Endothelial cell of umbilical vein (primary cell): ENCODE results near the gene HSPB6. TPM values are rescaled to one million over a fixed set of nuclear protein-coding genes. Genes with fewer than 3 reads are reported as not detected.

Experiments used
- BruUV-seq: library from RNA; stranded (reverse); fragments of 400-500 nt; replicated peaks from 2 replicates; lab custom pipeline; 2021; lab: Mats Ljungman, UMichigan
- CTCF ChIA-PET: fragments of 300-600, 350-600 bp; sonication (Branson Sonifier 250); formaldehyde crosslinking; loops from one replicate; lab custom pipeline; 2021; ENCODE audit warnings: antibody characterized with exemption, inconsistent platforms; lab: Charles Lee
- POLR2A ChIA-PET: fragments of 300-600, 350-600 bp; sonication (Branson Sonifier 250); formaldehyde crosslinking; loops from one replicate; lab custom pipeline; 2021; ENCODE audit warnings: antibody characterized with exemption, inconsistent platforms; lab: Charles Lee
- DNase-seq: peaks from one replicate; pipeline ENCODE4 v3.0.0-alpha.2; 2011; ENCODE audit warnings: low read depth, low spot score
- FAIRE-seq: peaks from 2 replicates; lab custom pipeline; 2011; peaks lifted over from hg19 to GRCh38; lab: Jason Lieb, UNC
- H2AFZ ChIP-seq: 2 replicates; pipeline ENCODE4 v1.6.0; 2012; ENCODE audit warnings: low read depth, low read length, control low read depth, inconsistent platforms
- H3K27ac ChIP-seq: 2 replicates; pipeline ENCODE4 v1.5.1; 2011; ENCODE audit warnings: low read depth, mild to moderate bottlenecking, control low read depth, low read length, moderate library complexity; ENCODE audit not compliant: insufficient read depth
- H3K27me3 ChIP-seq, 2 experiments: 2 replicates each; pipeline versions ENCODE4 v1.6.0 to v1.6.1; 2011; ENCODE audit warnings: low read length in 2 of 2, mixed read lengths in 1 of 2; ENCODE audit not compliant: control insufficient read depth in 2 of 2, insufficient read depth in 2 of 2
- H3K36me3 ChIP-seq, 2 experiments: 2 replicates in 1 of 2; 3 replicates in 1 of 2; pipeline ENCODE4 v1.5.1; 2011; ENCODE audit warnings: low read length in 2 of 2, mild to moderate bottlenecking in 1 of 2, moderate library complexity in 1 of 2; ENCODE audit not compliant: control insufficient read depth in 2 of 2, insufficient read depth in 2 of 2; ENCODE audit errors: extremely low read depth in 1 of 2
- H3K4me1 ChIP-seq: 3 replicates; pipeline ENCODE4 v1.5.1; 2011; ENCODE audit warnings: mild to moderate bottlenecking, low read length; ENCODE audit not compliant: control insufficient read depth, insufficient read depth; ENCODE audit errors: extremely low read depth
- H3K4me2 ChIP-seq: 2 replicates; pipeline ENCODE4 v1.6.1; 2011; ENCODE audit warnings: low read length, control low read depth, mixed read lengths; ENCODE audit not compliant: insufficient read depth
- H3K4me3 ChIP-seq, 3 experiments: fragments of 200-600 bp in 1 of 3; sonication (generic), shearing (Covaris generic) in 1 of 3; replicated peaks in 1 of 3; 2 replicates each; pipeline ENCODE4 v1.5.1; 2011 to 2016; ENCODE audit warnings: control low read depth in 3 of 3, low read length in 3 of 3, mild to moderate bottlenecking in 2 of 3, inconsistent platforms in 1 of 3, low read depth in 1 of 3, moderate library complexity in 1 of 3; ENCODE audit not compliant: insufficient read depth in 1 of 3
- H3K79me2 ChIP-seq: 2 replicates; pipeline ENCODE4 v1.6.0; 2012; ENCODE audit warnings: low read length, inconsistent platforms; ENCODE audit not compliant: control insufficient read depth, insufficient read depth
- H3K9ac ChIP-seq: replicated peaks from 2 replicates; pipeline ENCODE3; 2011; ENCODE audit warnings: low read length, control low read depth; ENCODE audit not compliant: insufficient read depth; ENCODE audit errors: extremely low read depth
- H3K9me1 ChIP-seq: replicated peaks from 3 replicates; pipeline ENCODE4 v1.6.0; 2011; ENCODE audit warnings: mild to moderate bottlenecking, low read length; ENCODE audit not compliant: control insufficient read depth, insufficient read depth; ENCODE audit errors: extremely low read depth
- H3K9me3 ChIP-seq: replicated peaks from 2 replicates; pipeline ENCODE4 v1.5.1; 2012; ENCODE audit warnings: low read length, inconsistent platforms; ENCODE audit not compliant: control insufficient read depth, insufficient read depth
- H4K20me1 ChIP-seq: replicated peaks from 2 replicates; pipeline ENCODE3; 2011; ENCODE audit warnings: mild to moderate bottlenecking, low read length; ENCODE audit not compliant: control insufficient read depth, insufficient read depth; ENCODE audit errors: extremely low read depth
- CTCF ChIP-seq, 2 donors: IDR thresholded peaks; 1 replicate in 1 of 2; 2 replicates in 1 of 2; pipeline ENCODE4 v1.5.1; 2011; ENCODE audit warnings: low read length in 2 of 2, mild to moderate bottlenecking in 2 of 2, moderate library complexity in 2 of 2, control low read depth in 1 of 2, inconsistent platforms in 1 of 2, low read depth in 1 of 2; ENCODE audit not compliant: insufficient read depth in 1 of 2; ENCODE audit errors: extremely low read depth in 1 of 2
- EZH2 ChIP-seq: IDR thresholded peaks from 2 replicates; pipeline ENCODE4 v1.6.1; 2012; ENCODE audit warnings: borderline replicate concordance, low read depth, mild to moderate bottlenecking, moderate library complexity, low read length, inconsistent platforms; ENCODE audit not compliant: severe bottlenecking
- GATA2 ChIP-seq: IDR thresholded peaks from 2 replicates; pipeline ENCODE4 v1.7.0; 2011; ENCODE audit warnings: low read depth, mild to moderate bottlenecking, moderate library complexity, mixed read lengths, low read length; ENCODE audit not compliant: insufficient read length, insufficient read depth
- POLR2A ChIP-seq: IDR thresholded peaks from 2 replicates; pipeline ENCODE4 v1.6.1; 2012; ENCODE audit warnings: low read depth, mild to moderate bottlenecking, control low read depth, low read length
- dilution Hi-C: fragments of 300-500 bp; cut with MboI; formaldehyde crosslinking; loops from one replicate; pipeline ENCODE4 v1.15.0; 2019; ENCODE audit warnings: low sequenced_read_pairs; ENCODE audit not compliant: extremely low pct_ligation_motif_present
- intact Hi-C: fragments of 100-400 bp; cut with micrococcal nuclease; formaldehyde crosslinking; loops from one replicate; pipeline ENCODE4 v1.10.0; 2022
- polyA plus RNA-seq, 4 experiments: library from polyadenylated mRNA; depleted of rRNA in 3 of 4; stranded (reverse) in 3 of 4; unstranded in 1 of 4; fragments of >200 nt; gene quantifications; 2 replicates each; pipeline versions ENCODE4 v1.2.1 to v1.2.3, GENCODE V29; 2011 to 2012; ENCODE audit warnings: missing spikeins in 1 of 4
- total RNA-seq: library from RNA; stranded (reverse); gene quantifications from 2 replicates; pipeline ENCODE4 v1.2.3, GENCODE V29; 2021

Gene HSPB6
- total and polyA plus RNA-seq, 2 donors (not counting 3 experiments of a cell fraction or from before 2014, with no cell fraction given), result 3.4 to 6.2 TPM

GRCh38 chr19:35729021-35729420 lies 27.8 kb downstream of the HSPB6 start:
- no peak overlapping the region for H3K9ac ChIP-seq
- FAIRE-seq, result no peak
- H3K4me1 ChIP-seq, result no peaks in the 10 kb centered on the region
- dilution Hi-C loops, result no loop called here
- BruUV-seq, result no TSS peak
- no peaks in the 10 kb centered on the region for H4K20me1 ChIP-seq
- H3K27ac ChIP-seq, result no peak overlapping the region
- no peaks in the 10 kb centered on the region for H3K27me3 ChIP-seq
- H3K9me3 ChIP-seq, result no peaks in the 10 kb centered on the region
- H2AFZ ChIP-seq, result no peak overlapping the region
- no peak overlapping the region for H3K4me2 ChIP-seq
- intact Hi-C loops, result no loop called here
- no peak for DNase-seq
- ChIA-PET POLR2A (no interaction called here), CTCF (interaction anchor here (0.8 kb wide), 1 partner anchor 12 kb away, joined by 3 read pairs; no protein-coding TSS in a partner anchor)
- H3K36me3 ChIP-seq, result peaks cover 26 to 78% of the 10 kb centered on the region in 2 experiments
- H3K4me3 ChIP-seq, result no peak overlapping the region
- no peak for TF ChIP-seq POLR2A
- no peak for TF ChIP-seq GATA2
- TF ChIP-seq CTCF (IDR thresholded peaks at IDR 0.05; ENCODE audit: extremely low read depth in 1 of 2, insufficient read depth in 1 of 2, low read depth in 1 of 2, low read length in 2 of 2), result no peak
- no peaks in the 10 kb centered on the region for H3K79me2 ChIP-seq
- no peaks in the 10 kb centered on the region for H3K9me1 ChIP-seq

- H3K4me2 ChIP-seq, result no peak overlapping the region
- H3K27ac ChIP-seq, result no peak overlapping the region
- no peaks in the 10 kb centered on the region for H3K4me1 ChIP-seq
- H3K36me3 ChIP-seq, result peaks cover 26 to 82% of the 10 kb centered on the region in 2 experiments
- CTCF ChIA-PET, result interaction anchor here (0.8 to 1.6 kb wide), 2 partner anchors 12 to 13 kb away, joined by 3 read pairs; no protein-coding TSS in a partner anchor
- no peak for TF ChIP-seq CTCF (IDR thresholded peaks at IDR 0.05; ENCODE audit: extremely low read depth in 1 of 2, insufficient read depth in 1 of 2, low read depth in 1 of 2, low read length in 2 of 2)
- no peak for TF ChIP-seq POLR2A
- no peak for TF ChIP-seq EZH2
- no peaks in the 10 kb centered on the region for H3K79me2 ChIP-seq
- DNase-seq (no peak), FAIRE-seq (no peak)
- no peak overlapping the region for H3K4me3 ChIP-seq
- no peaks in the 10 kb centered on the region for H3K9me3 ChIP-seq
- BruUV-seq, result no TSS peak
- H3K9me1 ChIP-seq, result no peaks in the 10 kb centered on the region
- H4K20me1 ChIP-seq, result no peaks in the 10 kb centered on the region
- no peaks in the 10 kb centered on the region for H3K27me3 ChIP-seq
- no peak overlapping the region for H2AFZ ChIP-seq
- H3K9ac ChIP-seq, result no peak overlapping the region
- POLR2A ChIA-PET, result no interaction called here
- intact Hi-C loops (no loop called here), dilution Hi-C loops (no loop called here)
Observed at GRCh38 chr19:35727956-35728706, 28.7 kb downstream of the HSPB6 start.
